ENCODE results near the gene EEPD1.
"Not testable (repeated sequence)": the region's sequence is repeated elsewhere in the genome, so short reads cannot be mapped to it uniquely, and the experiment has no call there.

Gene EEPD1

DNA sequence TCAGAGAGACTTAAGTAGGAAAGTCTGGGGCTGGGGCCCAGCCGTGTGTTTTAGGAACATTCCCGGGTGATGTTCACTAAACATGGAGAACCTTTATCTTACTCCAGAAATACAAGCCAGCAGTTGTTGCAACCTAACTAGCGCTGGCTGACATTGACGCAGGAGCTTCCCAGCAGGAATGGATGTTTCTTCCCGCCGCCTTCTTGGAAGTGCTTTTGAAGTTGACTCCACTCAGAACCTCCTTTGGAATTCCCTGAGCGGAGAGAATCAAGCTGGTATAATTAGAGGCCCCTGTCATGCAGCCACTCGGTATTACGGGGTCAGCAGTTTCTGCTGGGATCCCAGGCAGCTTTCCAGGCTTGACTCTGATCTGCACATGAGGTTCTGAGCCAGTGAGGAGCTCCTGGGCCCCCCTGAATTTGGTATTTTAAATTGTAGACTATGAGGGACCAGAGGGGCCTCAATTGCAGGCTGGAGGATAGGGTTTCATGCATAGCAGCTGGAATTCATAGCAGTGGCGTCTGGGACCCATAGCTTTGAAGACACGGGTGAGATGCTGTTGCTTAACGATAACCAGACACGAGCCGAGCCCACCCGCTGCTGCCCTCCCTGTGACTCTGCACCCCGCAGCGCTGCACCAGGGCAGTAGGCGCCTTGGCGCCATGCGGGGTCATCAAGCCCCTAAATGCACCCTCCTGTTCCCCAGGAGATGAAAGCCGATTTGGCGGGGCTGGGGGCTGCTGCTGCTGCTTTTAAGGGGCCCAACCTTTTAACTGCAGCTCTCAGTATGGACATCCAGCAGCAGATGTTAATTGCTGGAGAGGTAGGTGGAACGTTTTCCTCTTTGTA lies 61.8 kb downstream of the EEPD1 start:
- DNase-seq = no peak

DNA sequence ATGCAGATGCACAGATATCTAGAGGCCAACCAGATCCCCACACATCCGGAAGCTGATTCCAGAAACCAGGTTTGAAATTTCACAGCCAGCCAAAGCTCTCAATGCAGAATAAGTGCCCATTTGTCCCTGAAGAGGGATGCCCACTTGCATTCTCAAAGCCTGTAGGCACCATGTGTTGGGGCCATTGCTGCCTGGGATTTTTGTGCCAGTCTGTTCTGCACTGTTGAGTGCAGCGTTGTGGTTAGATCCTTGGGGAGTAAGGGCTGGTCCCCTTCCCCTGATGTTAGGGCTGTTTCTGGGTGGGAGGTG lies 62.4 kb downstream of the EEPD1 start:
- DNase-seq = no peak

DNA sequence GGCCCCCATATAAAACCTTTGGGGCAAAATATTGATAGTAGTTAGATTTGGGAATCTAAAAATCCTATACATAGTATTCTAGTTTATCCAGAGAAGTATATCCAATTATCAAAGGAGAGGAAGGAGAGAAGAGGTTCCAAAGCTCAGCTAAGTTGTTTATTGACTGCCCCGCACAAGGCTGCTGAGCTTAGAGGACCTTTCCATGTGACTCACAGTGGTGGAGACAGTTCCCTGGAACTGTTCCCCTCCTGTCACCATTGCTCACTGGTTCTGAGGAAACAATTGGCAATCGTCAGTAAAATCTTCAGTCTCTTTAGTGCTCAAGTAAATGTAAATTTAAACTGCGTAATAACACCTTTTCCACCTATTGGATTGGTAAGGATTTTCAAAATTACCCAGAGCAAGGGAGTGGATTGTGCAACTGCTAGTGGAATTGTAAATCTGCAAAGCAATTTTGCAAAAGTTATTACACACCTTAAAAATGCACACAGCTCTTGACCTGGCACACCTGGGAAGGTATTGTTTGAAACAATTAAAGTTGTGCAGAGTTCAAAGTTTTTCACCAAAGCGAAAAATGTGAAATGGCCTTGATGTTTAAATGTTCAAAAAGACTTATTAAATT lies 63.1 kb downstream of the EEPD1 start:
- DNase-seq = no peak

DNA sequence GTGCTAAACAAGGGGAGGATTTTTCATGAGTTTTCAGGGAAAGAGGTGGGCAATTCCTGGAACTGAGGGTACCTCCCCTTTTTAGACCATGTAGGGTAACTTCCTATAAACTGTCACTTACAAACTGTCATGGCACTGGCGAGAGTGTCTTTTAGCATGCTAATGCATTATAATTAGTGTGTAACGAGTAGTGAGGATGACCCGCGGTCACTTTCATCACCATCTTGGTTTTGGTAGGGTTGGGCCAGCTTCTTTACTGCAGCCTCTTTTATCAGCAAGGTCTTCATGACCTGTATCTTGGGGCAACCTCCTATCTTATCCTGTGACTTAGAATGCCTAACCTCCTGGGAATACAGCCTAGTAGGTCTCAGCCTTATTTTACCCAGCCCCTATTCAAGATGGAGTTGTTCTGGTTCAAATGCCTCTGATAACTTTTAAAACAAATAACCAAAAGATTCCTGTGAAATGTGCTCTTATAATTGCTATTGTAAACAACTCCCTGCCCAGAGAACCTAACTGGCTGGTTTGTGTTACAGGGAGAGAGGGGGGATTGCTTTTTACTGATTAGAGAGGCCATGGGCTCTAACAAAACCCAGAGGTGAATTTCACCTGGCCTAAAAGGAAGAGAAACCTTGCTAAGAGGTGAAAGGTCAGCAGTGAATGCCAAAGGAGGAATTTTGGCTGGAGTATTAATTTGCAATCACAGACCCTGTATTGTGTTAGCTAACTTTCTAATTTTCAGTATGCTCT lies 64.3 kb downstream of the EEPD1 start:
- DNase-seq = no peak

DNA sequence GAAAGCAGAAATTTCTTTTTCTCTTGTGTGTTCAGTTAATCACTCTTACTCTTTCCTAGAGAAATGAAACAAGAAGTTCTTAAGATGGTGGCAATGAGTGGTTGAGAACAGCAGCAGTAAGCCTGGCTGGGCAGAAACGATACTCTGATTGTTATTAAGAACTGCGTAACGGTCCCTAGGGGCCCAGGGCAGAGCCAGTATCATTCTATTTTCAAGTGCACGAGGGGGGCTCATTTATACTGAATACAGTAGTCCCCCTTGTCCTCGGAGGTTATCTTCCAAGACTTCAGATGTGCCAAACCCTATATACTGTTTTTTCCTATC lies 64.9 kb downstream of the EEPD1 start:
- no peak for DNase-seq

DNA sequence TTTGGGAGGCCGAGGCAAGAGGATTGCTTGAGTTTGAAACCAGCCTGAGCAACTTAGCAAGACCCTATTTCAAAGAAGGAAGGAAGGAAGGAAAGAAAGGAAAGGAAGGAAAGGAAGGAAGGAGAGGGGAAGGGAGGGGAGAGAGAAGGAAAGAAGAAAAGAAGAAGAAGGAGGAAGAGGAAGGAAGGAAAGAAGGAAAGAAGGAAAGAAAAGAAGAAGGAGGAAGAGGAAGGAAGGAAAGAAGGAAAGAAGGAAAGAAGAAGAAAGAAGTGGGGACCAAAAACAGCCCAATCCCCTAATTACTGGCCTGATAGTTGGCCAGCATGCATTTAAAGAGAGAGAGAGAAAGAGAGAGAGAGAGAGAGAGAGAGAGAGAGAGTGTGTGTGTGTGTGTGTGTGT lies 66.4 kb downstream of the EEPD1 start:
- no peak for DNase-seq

DNA sequence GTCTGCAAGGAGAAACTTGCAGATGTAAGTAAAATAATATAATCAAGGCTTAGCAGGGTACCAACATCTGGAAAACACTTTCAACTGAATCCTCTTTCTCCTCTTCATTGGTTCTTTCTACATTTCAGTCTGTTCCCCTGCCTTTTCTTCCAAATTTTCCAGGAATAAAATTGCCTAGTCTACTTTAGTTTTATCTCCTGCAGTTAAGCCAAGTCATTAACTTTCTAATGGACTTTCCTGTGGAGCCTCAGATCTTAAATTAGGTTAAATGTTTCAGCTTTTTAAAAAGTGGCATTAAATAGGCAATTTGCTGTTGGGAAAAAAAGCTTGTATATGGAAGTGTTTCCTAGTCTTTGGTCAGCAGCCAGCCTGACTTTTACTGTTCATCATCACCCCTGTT lies 70.8 kb downstream of the EEPD1 start:
- DNase-seq = no peak

DNA sequence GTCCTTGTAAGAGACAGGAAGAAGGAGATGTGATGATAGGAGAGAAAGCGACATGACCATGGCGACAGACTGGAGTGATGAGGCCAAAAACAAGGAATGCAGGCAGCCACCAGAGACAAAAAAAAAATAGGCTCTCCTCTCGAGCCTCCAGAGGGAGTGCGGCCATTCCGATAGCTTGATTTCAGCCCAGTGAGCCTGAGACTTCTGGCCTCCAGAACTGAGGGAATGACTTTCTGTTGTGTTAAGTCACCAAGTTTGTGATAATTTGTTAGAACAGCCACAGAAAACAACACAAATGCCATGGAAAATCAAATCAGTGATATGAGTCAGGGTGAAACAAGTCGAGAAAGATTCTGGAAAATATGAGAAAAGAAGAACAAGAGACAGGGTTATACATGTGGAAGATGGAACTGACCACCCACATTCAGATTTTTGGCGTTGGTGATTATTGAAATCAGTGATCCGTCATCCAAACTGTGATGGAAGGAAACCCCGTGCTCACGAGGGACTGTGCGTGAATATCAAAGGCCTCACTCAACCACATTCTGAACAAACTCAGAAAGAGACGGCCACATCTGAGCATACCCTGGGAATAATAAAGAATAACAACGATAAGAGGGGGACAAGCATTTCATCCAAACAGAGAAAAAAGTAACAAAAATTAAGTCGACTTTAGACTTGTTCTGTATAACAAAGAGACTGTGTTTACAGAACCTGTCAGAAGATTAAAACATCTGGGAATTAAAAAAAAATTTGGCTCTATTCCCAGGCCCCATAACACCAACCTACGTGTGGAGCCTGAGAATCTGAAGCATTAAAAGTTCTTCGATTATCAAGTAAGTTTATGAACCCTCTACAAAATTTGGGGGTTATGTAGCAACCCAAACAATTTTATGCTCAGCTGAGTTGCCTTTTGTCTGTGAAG lies 72.1 kb downstream of the EEPD1 start:
- DNase-seq = no peak

DNA sequence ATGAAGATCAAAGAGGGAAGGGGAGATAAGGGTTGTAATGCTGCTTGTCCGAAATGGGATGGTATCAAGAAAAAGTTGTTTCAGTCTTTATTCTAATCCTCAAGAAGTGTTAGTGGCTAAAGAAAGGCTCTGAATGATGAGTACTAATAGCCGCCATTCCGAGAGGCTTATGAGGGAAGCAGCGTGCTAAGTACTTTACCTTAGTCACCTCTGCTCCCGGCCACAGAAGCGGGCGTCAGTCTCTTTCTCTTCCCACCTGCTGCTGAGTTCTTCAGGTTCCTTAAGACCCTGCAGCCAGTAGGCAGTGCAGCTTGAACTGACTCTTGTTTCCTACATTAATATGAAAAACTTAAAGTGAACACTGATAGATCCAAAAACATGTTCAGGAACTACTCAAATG lies 73.1 kb downstream of the EEPD1 start:
- no peak for DNase-seq

DNA sequence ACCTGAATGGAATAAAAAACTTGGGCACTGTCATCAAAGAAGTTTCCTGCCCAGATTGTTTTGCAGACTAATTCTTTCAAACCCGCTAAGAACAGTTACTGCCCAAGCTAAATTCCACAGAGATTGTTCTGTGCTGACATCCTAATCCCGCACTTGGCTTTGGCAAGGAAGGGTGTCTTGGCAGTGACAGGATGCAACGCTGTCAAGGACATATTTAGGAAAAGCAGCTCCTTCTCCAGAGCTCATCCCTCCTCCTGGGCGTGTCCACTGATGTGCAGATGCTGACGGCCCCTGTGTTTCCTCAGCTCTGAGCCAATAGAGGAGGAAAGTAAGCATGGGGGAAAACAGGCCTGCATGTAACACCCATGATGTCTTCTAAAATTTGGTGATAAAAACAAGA lies 74.2 kb downstream of the EEPD1 start:
- no peak for DNase-seq

DNA sequence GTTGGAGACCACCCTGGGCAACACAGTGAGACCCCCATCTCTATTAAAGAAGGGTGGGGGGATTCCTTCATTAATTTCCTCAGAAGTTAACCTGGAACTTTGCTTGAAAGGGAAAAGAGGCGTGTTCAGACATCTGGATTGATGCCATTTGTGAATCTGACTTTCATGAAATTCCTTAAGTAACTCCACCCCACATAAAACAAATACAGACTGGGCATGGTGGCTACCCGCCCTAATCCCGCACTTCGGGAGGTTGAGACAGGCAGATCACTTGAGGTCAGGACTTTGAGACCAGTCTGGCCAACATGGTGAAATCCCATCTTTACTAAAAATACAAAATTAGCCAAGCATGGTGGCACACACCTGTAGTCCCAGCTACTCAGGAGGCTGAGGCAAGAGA lies 75.0 kb downstream of the EEPD1 start:
- DNase-seq = no peak

DNA sequence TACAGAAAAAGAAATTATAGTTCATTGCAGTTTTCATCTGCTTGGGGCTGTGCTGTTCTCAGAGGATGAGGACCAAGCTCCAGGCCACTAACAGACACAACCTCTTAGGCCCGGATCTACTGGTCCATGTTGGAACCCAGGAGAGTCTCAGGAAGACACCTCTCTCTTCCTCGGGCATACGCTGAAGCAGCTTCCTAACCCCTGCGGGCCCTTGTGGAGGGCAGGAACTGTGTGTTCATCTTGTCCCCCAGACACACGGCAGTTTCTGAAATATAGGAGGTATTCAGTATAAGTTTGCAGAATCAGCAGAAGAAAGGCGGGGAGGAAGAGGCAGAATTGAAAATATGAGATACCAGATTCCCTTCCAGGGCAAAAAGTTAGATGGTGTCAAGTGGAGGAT lies 78.4 kb downstream of the EEPD1 start:
- no peak for DNase-seq

DNA sequence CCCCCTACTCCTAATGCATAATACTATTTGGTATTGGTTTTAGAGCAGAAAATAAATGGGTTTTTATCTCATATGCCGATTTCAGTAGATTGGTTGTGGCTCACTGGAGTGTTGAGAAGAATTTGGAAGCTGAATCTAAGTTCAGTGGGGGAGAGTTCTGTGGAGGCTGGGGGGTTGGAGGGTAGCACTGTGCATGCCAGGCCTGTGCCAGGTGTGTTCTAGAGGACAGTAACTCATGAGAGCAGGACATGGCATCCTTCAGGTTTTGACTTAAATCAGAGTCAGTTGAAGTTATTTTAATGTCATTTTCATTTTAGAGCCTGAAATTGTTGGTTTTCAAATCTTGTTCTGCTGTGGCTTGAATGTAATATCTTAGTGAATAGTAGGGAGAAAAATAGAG lies 79.5 kb downstream of the EEPD1 start:
- no peak for DNase-seq

DNA sequence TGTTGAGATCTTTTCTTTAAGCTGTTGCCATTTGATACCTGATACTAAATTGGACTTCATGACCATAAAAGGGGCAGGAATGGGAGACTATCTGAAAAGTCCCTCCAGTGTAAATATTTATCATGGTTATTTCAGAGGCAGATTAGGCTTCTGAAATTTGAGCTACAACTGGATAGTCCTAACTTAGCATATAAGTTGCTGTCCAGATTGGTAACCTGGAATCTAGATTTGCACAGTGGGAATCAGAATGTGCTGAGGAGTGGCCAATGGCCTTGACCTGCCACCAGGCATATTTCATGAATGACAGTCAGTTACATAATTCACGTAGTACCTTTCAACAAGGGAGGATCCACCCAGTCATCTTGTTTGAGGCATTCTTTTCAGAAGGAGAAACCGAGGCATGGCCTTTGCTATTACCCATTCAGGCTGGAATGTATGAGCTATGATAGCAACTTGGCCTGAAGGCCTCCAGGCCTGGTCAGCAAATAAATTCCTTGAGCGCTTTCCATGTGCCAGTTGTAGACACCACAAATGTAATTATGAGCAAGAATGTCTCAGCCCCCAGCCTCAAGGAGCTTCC lies 80.0 kb downstream of the EEPD1 start:
- no peak for DNase-seq

DNA sequence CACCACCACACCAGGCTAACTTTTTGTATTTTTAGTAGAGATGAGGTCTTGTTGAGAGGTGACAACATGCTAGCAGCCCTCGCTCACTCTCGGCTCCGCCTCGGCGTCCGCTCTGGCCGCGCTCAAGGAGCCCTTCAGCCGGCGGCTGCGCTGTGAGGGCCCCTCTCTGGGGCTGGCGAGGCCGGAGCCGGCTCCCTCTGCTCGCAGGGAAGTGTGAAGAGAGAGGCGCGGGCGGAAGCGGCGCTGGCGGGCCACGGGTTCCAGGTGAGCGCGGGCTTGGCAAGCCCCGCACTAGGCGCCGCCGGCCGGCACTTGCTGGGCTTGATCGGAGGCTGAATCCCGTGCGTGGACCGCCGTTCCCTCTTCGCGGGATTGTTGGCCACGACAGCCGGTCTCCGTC lies 83.0 kb downstream of the EEPD1 start:
- no peak for DNase-seq

DNA sequence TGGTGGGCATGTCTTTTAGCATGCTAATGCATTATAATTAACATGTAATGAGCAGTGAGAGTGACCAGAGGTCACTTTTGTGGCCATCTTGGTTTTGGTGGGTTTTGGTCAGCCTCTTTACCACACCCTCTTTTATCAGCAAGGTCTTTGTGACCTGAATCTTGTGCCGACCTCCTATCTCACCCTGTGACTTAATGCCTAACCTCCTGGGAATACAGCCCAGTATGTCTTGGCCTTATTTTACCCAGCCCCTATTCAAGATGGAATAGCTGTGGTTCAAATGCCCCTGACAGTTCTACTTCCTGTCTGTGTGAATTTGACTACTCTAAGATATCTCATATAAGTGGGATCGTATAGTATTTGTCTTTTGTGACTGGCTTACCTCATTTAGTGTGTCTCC lies 85.1 kb downstream of the EEPD1 start:
- DNase-seq = no peak

DNA sequence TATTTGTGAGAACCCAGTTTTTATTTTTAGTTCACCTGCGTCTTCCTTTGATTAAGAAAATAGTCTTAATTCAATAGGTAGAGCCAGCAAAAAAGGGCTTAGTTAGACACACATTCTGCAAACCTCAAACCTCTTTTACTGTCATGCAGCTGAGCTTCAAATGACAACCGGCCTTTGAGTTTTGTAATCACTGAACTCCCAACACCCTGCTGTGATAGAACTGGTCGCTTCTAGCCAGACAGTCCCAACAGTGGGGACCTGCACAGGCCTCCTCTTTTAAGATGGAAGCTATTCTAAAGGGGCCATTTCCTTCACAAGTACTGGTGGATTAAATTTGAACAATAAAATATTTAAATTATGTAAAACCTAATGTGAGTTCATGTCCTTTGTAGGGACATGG lies 90.3 kb downstream of the EEPD1 start:
- DNase-seq = not testable (repeated sequence)

DNA sequence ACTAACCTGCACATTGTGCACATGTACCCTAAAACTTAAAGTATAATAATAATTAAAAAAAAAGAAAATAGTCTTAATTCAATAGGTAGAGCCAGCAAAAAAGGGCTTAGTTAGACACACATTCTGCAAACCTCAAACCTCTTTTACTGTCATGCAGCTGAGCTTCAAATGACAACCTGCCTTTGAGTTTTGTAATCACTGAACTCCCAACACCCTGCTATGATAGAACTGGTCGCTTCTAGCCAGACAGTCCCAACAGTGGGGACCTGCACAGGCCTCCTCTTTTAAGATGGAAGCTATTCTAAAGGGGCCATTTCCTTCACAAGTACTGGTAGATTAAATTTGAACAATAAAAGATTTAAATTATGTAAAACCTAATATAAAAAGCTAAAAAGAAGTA lies 90.9 kb downstream of the EEPD1 start:
- not testable (repeated sequence) for DNase-seq

DNA sequence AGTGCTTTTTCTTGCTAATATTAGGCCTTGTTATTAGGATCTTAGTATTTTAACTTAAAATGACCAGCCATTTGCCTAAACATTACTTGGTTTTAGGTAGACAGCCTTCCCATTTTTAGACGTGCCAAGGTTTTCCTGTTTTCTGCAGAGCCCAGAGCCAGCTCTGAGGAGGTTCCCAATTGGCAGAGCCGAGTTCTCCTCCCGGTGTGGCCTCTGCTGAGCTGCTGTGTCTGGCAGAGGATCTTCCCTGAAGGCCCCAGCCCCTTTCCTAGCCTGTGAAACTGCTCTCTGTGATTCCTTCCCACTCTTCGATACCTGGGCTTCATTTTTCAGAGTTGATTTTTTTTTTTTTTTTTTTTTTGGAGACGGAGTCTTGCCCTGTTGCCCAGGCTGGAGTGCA lies 91.4 kb downstream of the EEPD1 start:
- no peak for DNase-seq

DNA sequence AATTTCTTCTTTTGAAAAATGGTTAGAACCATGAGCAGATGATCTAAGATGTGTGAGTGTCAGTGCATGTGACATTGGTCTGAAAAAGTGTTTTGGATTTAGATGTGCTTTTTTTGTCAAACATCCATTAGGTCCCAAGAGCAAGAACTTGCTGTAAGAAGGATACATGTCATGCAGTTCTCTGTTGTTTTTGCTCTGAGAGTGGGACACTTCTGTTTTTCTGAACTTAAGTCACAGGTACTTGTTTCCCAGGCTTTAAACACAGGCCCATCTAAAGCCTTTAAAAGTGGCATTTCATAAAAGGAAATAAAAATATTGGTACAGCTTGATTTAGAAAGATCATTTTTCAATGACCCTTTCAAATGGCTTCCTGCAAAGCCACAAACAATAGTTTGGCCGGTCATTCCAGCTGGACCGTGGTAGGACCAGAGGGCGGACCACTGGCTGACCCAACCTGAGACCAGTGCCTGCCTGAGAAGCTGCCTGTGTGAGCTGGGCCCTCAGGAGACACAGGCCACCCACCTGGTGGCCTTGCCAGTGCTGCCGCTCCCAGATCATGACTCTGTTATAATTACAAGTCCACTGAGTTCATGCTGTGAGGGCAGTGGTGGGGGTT lies 92.7 kb downstream of the EEPD1 start:
- DNase-seq = no peak

DNA sequence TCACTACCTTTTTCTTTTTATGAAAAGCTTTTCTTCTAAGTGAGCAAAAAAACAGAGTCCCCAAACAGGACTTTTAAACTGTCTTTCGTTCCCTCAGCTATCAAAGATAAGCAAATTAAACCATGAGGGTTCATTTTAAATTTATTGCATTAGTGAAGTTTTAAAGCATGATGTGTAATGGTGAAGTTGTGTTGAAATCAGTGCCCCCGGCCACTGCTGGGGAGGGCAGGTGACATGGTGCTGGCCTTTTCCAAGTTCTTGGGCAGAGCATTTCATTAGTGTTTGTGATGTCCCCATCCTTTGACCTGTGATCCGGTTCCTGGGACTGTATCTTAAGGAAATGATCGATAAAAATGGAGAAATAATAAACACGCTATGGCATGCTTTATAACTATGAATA lies 96.0 kb downstream of the EEPD1 start:
- no peak for DNase-seq

DNA sequence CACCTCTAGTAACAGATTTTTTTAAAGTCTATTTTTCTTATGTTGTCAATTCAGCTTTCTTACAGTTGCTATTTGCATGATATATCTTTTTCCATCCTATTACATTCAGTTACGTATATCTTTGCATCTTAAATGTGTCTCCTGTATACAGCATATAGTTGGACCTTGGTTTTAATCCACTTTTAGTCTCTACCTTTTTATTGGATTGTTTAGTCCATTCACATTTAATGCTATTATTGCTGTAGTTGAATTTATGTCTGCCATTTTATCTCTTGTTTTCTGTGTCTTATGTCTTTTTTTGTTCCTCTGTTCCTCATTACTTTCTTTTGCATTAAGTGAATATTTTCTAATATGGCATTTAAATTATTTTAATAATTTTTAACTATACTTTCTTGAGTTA lies 100.6 kb downstream of the EEPD1 start:
- no peak for DNase-seq
